ENCODE results near the gene MYL6. TPM values are rescaled to one million over a fixed set of nuclear protein-coding genes. Genes with fewer than 3 reads are reported as not detected.
A peak's percentile ranks its signal among the peaks of the same experiment; 100 is the strongest.

MYL6 gene
- total and polyA plus RNA-seq, 10 donors: 1,063 to 3,098 (median 1,427) TPM

DNA sequence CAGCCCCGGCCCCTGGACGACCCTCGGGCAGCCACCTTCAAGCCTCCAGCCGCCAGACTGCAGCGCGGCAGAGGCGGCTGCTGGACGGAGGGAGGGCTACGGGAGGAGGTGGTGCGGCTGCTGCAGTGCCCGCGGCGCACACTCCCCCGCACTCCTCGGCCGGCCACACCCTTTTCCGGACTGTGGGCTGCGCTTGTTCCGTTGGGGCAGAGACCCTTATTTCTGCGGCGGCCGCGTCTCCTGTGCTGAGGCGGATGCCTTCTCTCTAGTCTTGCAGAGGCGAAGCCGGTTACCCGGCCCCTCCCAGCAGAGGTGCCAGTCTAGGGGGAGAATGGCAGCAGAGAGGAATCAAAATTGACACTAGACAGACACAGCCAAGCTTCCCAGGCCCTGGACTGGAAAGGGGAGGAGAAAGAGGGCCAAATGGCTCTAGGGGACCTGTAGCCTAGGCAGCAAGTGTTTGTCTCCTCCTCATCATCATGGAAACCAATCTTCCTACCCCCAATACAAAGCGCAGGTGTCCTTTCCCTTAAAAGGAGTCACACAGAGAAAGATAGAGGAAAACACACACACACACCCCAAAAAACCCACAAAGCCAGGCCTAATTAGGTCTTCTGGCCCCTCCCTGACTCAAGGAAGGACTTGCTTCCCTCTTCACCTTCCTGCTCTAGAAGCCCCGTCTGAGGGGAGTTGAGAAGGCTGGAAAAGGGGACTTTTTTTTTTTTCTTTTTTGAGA is 28.8 kb upstream of the MYL6 start:
- no peaks in the 10 kb centered on the region for H3K9me3 ChIP-seq
- H3K4me1 ChIP-seq: peaks cover 37 to 79% (median 58%) of the 10 kb centered on the region in 6 donors
- no peaks in the 10 kb centered on the region for H3K27me3 ChIP-seq (replicated peaks in 1 of 7)
- TF ChIP-seq, protein P1, sequence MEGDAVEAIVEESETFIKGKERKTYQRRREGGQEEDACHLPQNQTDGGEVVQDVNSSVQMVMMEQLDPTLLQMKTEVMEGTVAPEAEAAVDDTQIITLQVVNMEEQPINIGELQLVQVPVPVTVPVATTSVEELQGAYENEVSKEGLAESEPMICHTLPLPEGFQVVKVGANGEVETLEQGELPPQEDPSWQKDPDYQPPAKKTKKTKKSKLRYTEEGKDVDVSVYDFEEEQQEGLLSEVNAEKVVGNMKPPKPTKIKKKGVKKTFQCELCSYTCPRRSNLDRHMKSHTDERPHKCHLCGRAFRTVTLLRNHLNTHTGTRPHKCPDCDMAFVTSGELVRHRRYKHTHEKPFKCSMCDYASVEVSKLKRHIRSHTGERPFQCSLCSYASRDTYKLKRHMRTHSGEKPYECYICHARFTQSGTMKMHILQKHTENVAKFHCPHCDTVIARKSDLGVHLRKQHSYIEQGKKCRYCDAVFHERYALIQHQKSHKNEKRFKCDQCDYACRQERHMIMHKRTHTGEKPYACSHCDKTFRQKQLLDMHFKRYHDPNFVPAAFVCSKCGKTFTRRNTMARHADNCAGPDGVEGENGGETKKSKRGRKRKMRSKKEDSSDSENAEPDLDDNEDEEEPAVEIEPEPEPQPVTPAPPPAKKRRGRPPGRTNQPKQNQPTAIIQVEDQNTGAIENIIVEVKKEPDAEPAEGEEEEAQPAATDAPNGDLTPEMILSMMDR (IDR thresholded peaks at IDR 0.05 in 8 of 11, conservative IDR thresholded peaks at IDR 0.05 in 3 of 11): peak in 1 of 11 experiments; percentile 17
- TF ChIP-seq POLR2A (IDR thresholded peaks at IDR 0.05) (peak; percentile 13 to 62 (median 30)), POLR2AphosphoS5 (IDR thresholded peaks at IDR 0.05) (peak; percentile 88 to 94 (median 93))
- 0 to 1% (median 0%) methylated on average over 24 to 29 of the region's 29 CpGs for WGBS, 5 donors
- H3K4me3 ChIP-seq: peak overlapping the region; percentile 50 to 94 (median 79)
- intact Hi-C loops (cut with DNase I; ENCODE audit: low total_unique reads): no loop called here
- peak; percentile 96 for DNase-seq
- H3K27ac ChIP-seq: peak overlapping the region; percentile 82 to 94 (median 90)
- H3K36me3 ChIP-seq: peaks cover 0 to 43% (median 41%) of the 10 kb centered on the region in 6 donors

- TF ChIP-seq, protein P1 (IDR thresholded peaks at IDR 0.05 in 8 of 11, conservative IDR thresholded peaks at IDR 0.05 in 3 of 11): no peak
- TF ChIP-seq POLR2AphosphoS5 (IDR thresholded peaks at IDR 0.05) (no peak), POLR2A (IDR thresholded peaks at IDR 0.05) (no peak)
- H3K4me3 ChIP-seq: peak overlapping the region; percentile 50 to 94 (median 79)
- H3K9me3 ChIP-seq: no peaks in the 10 kb centered on the region
- DNase-seq: no peak
- intact Hi-C loops (cut with DNase I; ENCODE audit: low total_unique reads): no loop called here
- 56 to 68% (median 64%) methylated on average over 21 to 22 of the region's 22 CpGs for WGBS, 5 donors
- peak overlapping the region; percentile 82 to 94 (median 90) for H3K27ac ChIP-seq
- no peaks in the 10 kb centered on the region for H3K27me3 ChIP-seq (replicated peaks in 1 of 7)
- H3K4me1 ChIP-seq: peaks cover 37 to 72% (median 52%) of the 10 kb centered on the region in 6 donors
- peaks cover 3 to 50% (median 47%) of the 10 kb centered on the region in 6 donors for H3K36me3 ChIP-seq
Measured at GRCh38 chr12:56129942-56130495, 28.1 kb upstream of the MYL6 start.

DNA sequence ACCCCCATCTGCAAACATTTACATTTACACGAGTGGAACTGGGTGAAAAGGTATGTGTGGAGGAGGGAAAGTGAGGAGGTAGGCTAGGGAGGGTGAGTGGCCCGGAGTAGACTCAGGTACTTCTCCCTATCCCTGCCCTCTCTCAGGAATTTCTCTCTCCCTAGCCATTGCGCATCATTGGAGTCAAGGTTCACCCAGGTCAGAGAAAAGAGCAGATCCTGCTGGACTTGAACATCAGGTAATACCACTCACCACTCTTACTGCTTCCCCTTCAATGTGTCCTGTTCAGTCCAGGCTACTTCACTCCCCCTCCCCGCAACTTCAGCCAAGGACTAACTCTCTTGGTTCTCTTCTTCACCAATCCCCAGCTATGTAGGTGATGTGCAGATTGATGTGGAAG is 27.3 kb upstream of the MYL6 start:
- H3K4me3 ChIP-seq: peak overlapping the region in 1 of 8 donors; percentile 83
- H3K36me3 ChIP-seq: peaks cover 3 to 58% (median 54%) of the 10 kb centered on the region in 6 donors
- H3K9me3 ChIP-seq: no peaks in the 10 kb centered on the region
- peaks cover 30 to 64% (median 43%) of the 10 kb centered on the region in 6 donors for H3K4me1 ChIP-seq
- peak overlapping the region in 6 of 8 donors; percentile 7 to 94 (median 91) for H3K27ac ChIP-seq
- no peak for DNase-seq
- 93 to 98% (median 96%) methylated on average over 4 of the region's 4 CpGs for WGBS, 5 donors
- TF ChIP-seq POLR2AphosphoS5 (IDR thresholded peaks at IDR 0.05) (no peak), POLR2A (IDR thresholded peaks at IDR 0.05) (no peak)
- TF ChIP-seq, protein P1 (IDR thresholded peaks at IDR 0.05 in 8 of 11, conservative IDR thresholded peaks at IDR 0.05 in 3 of 11): no peak
- intact Hi-C loops (cut with DNase I; ENCODE audit: low total_unique reads): no loop called here
- H3K27me3 ChIP-seq (replicated peaks in 1 of 7): no peaks in the 10 kb centered on the region

DNA sequence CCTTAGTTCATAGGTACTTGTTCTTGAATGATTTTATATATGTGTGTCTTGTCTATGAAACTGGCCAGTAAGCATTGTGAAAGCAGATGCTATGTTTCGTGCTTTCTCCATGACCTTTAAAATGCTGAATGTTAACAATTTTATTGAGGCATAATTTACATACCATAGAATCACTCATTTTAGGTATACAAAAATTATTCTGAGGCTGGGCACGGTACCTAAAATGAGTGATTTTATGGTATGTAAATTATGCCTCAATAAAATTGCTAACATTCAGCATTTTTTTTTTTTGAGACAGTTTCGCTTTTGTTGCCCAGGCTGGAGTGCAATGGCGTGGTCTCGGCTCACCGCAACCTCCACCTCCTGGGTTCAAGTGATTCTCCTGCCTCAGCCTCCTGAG is 23.3 kb upstream of the MYL6 start:
- no peaks in the 10 kb centered on the region for H3K27me3 ChIP-seq (replicated peaks in 1 of 7)
- no peak overlapping the region for H3K27ac ChIP-seq
- no peak overlapping the region for H3K4me3 ChIP-seq
- DNase-seq: no peak
- WGBS, 5 donors: 93 to 96% (median 95%) methylated on average over 6 of the region's 6 CpGs
- intact Hi-C loops (cut with DNase I; ENCODE audit: low total_unique reads): no loop called here
- H3K9me3 ChIP-seq: no peaks in the 10 kb centered on the region
- peaks cover 6 to 40% (median 12%) of the 10 kb centered on the region in 6 donors for H3K4me1 ChIP-seq
- peaks cover 3 to 98% (median 94%) of the 10 kb centered on the region in 6 donors for H3K36me3 ChIP-seq
- TF ChIP-seq, protein P1 (IDR thresholded peaks at IDR 0.05 in 8 of 11, conservative IDR thresholded peaks at IDR 0.05 in 3 of 11): no peak
- TF ChIP-seq POLR2A (IDR thresholded peaks at IDR 0.05) (no peak), POLR2AphosphoS5 (IDR thresholded peaks at IDR 0.05) (no peak)
